NT2/D1 (cell line): ENCODE data around the gene TBCD.

ENCODE experiments used
- DNase-seq: peaks from one replicate; pipeline ENCODE4 v3.0.0-alpha.2; 2011; ENCODE audit warnings: low read depth, low spot score
- H3K27me3 ChIP-seq: 2 replicates; pipeline ENCODE4 v1.6.0; 2011; ENCODE audit warnings: mild to moderate bottlenecking; ENCODE audit not compliant: insufficient read length, insufficient read depth
- H3K36me3 ChIP-seq: 2 replicates; pipeline ENCODE4 v1.6.1; 2011; ENCODE audit warnings: mild to moderate bottlenecking, low read length, mixed read lengths; ENCODE audit not compliant: insufficient read depth, insufficient read length
- H3K4me1 ChIP-seq: 2 replicates; pipeline ENCODE4 v1.5.1; 2011; ENCODE audit not compliant: insufficient read depth, insufficient read length
- H3K4me3 ChIP-seq: 2 replicates; pipeline ENCODE4 v1.5.1; 2011; ENCODE audit warnings: low read depth; ENCODE audit not compliant: insufficient read length
- H3K9ac ChIP-seq: 2 replicates; pipeline ENCODE4 v1.6.0; 2011; ENCODE audit warnings: low read depth; ENCODE audit not compliant: insufficient read length
- H3K9me3 ChIP-seq: 2 replicates; pipeline ENCODE4 v1.5.1; 2011; ENCODE audit warnings: mild to moderate bottlenecking, low read length; ENCODE audit not compliant: insufficient read depth
- SUZ12 ChIP-seq: IDR thresholded peaks from 2 replicates; pipeline ENCODE4 v1.6.1; 2011; ENCODE audit not compliant: insufficient read length, insufficient read depth; ENCODE audit errors: extremely low read depth
- YY1 ChIP-seq: IDR thresholded peaks from 2 replicates; pipeline ENCODE4 v1.6.1; 2011; ENCODE audit not compliant: insufficient read length, insufficient read depth
- ZNF274 ChIP-seq: IDR thresholded peaks from 2 replicates; pipeline ENCODE4 v1.6.1; 2011; ENCODE audit warnings: mild to moderate bottlenecking, low read depth, low read length

The TBCD gene

GRCh38 chr17:82888583-82889495 lies 137.0 kb downstream of the TBCD start:
- Histone ChIP-seq H3K9me3 (no peaks in the 10 kb centered on the region), H3K9ac (no peak overlapping the region), H3K4me1 (peaks cover 18% of the 10 kb centered on the region), H3K27me3 (no peaks in the 10 kb centered on the region), H3K4me3 (no peak overlapping the region), H3K36me3 (peaks cover 42% of the 10 kb centered on the region)
- TF ChIP-seq ZNF274 (no peak), SUZ12 (no peak), YY1 (no peak)
- no peak for DNase-seq

- Histone ChIP-seq H3K4me3 (no peak overlapping the region), H3K9me3 (no peaks in the 10 kb centered on the region), H3K36me3 (peaks cover 36% of the 10 kb centered on the region), H3K4me1 (peaks cover 18% of the 10 kb centered on the region), H3K27me3 (no peaks in the 10 kb centered on the region), H3K9ac (peak overlapping the region; percentile 29)
- TF ChIP-seq YY1 (no peak), SUZ12 (no peak), ZNF274 (no peak)
- DNase-seq: no peak
Measured at GRCh38 chr17:82889496-82890338, 137.9 kb downstream of the TBCD start.

- no peak for TF ChIP-seq ZNF274
- no peak for TF ChIP-seq YY1
- TF ChIP-seq SUZ12: no peak
- no peaks in the 10 kb centered on the region for H3K9me3 ChIP-seq
- H3K27me3 ChIP-seq: no peaks in the 10 kb centered on the region
- no peak for DNase-seq
- H3K36me3 ChIP-seq: peaks cover 36% of the 10 kb centered on the region
- H3K9ac ChIP-seq: no peak overlapping the region
- H3K4me3 ChIP-seq: no peak overlapping the region
- H3K4me1 ChIP-seq: peaks cover 18% of the 10 kb centered on the region
Measured at GRCh38 chr17:82890339-82890730, 138.5 kb downstream of the TBCD start.

- Histone ChIP-seq H3K36me3 (peaks cover 44% of the 10 kb centered on the region), H3K9ac (no peak overlapping the region), H3K4me1 (peaks cover 14% of the 10 kb centered on the region), H3K9me3 (no peaks in the 10 kb centered on the region), H3K4me3 (no peak overlapping the region), H3K27me3 (no peaks in the 10 kb centered on the region)
- TF ChIP-seq ZNF274: no peak
- TF ChIP-seq YY1: no peak
- TF ChIP-seq SUZ12: no peak
- no peak for DNase-seq
Measured at GRCh38 chr17:82890926-82891678, 139.2 kb downstream of the TBCD start.

- Histone ChIP-seq H3K36me3 (peaks cover 49% of the 10 kb centered on the region), H3K9me3 (no peaks in the 10 kb centered on the region), H3K4me1 (peaks cover 13% of the 10 kb centered on the region), H3K9ac (no peak overlapping the region), H3K4me3 (no peak overlapping the region), H3K27me3 (no peaks in the 10 kb centered on the region)
- no peak for DNase-seq
- TF ChIP-seq SUZ12: no peak
- TF ChIP-seq ZNF274: no peak
- TF ChIP-seq YY1: no peak
Measured at GRCh38 chr17:82891911-82892310, 140.0 kb downstream of the TBCD start.

GRCh38 chr17:82892899-82893565 lies 141.2 kb downstream of the TBCD start:
- peaks cover 52% of the 10 kb centered on the region for H3K36me3 ChIP-seq
- no peak overlapping the region for H3K9ac ChIP-seq
- H3K4me3 ChIP-seq: no peak overlapping the region
- TF ChIP-seq SUZ12 (no peak), YY1 (no peak), ZNF274 (no peak)
- H3K9me3 ChIP-seq: no peaks in the 10 kb centered on the region; the same call in 1 of the 2 replicates
- no peak for DNase-seq
- H3K27me3 ChIP-seq: no peaks in the 10 kb centered on the region
- H3K4me1 ChIP-seq: peaks cover 13% of the 10 kb centered on the region
